ENCODE measurements around the gene KDM1B. TPM values are rescaled to one million over a fixed set of nuclear protein-coding genes. Genes with fewer than 3 reads are reported as not detected.

The KDM1B gene
- total and polyA plus RNA-seq, 2 donors = 9.4 to 14.1 TPM

- Histone ChIP-seq H3K4me3 (ENCODE audit: low read length in 2 of 2) (no peak overlapping the region), H3K9me3 (ENCODE audit: control insufficient read depth in 2 of 2, insufficient read depth in 1 of 2, low read length in 1 of 2) (no peaks in the 10 kb centered on the region), H3K27me3 (ENCODE audit: control insufficient read depth in 2 of 2, insufficient read depth in 1 of 2, low read length in 1 of 2) (no peaks in the 10 kb centered on the region), H3K27ac (ENCODE audit: low read depth in 1 of 2, low read length in 1 of 2) (no peak overlapping the region), H3K36me3 (ENCODE audit: control insufficient read depth in 2 of 2, insufficient read depth in 2 of 2, low read length in 1 of 2) (peaks cover 17 to 24% of the 10 kb centered on the region in 2 donors), H3K4me1 (ENCODE audit: control insufficient read depth in 2 of 2, insufficient read depth in 2 of 2, low read length in 2 of 2) (no peaks in the 10 kb centered on the region)
- WGBS = 92% methylated on average over 6 of the region's 6 CpGs
- DNase-seq (ENCODE audit: low read depth in 6 of 9, low spot score in 9 of 9) = peak in 1 of 9 donors; percentile 12
These were observed 56.1 kb downstream of the KDM1B start for GRCh38 chr6:18211338-18211737.

GRCh38 chr6:18212231-18212630 lies 57.0 kb downstream of the KDM1B start:
- WGBS = 93% methylated on average over 4 of the region's 4 CpGs
- no peak overlapping the region for H3K4me3 ChIP-seq (ENCODE audit: low read length in 2 of 2)
- no peaks in the 10 kb centered on the region for H3K4me1 ChIP-seq (ENCODE audit: control insufficient read depth in 2 of 2, insufficient read depth in 2 of 2, low read length in 2 of 2)
- H3K27me3 ChIP-seq (ENCODE audit: control insufficient read depth in 2 of 2, insufficient read depth in 1 of 2, low read length in 1 of 2) = no peaks in the 10 kb centered on the region
- H3K9me3 ChIP-seq (ENCODE audit: control insufficient read depth in 2 of 2, insufficient read depth in 1 of 2, low read length in 1 of 2) = no peaks in the 10 kb centered on the region
- no peak overlapping the region for H3K27ac ChIP-seq (ENCODE audit: low read depth in 1 of 2, low read length in 1 of 2)
- DNase-seq (ENCODE audit: low read depth in 6 of 9, low spot score in 9 of 9) = no peak
- H3K36me3 ChIP-seq (ENCODE audit: control insufficient read depth in 2 of 2, insufficient read depth in 2 of 2, low read length in 1 of 2) = peaks cover 11 to 32% of the 10 kb centered on the region in 2 donors

GRCh38 chr6:18213439-18213838 lies 58.2 kb downstream of the KDM1B start:
- Histone ChIP-seq H3K4me3 (ENCODE audit: low read length in 2 of 2) (no peak overlapping the region), H3K36me3 (ENCODE audit: control insufficient read depth in 2 of 2, insufficient read depth in 2 of 2, low read length in 1 of 2) (peaks cover 17 to 27% of the 10 kb centered on the region in 2 donors), H3K27me3 (ENCODE audit: control insufficient read depth in 2 of 2, insufficient read depth in 1 of 2, low read length in 1 of 2) (no peaks in the 10 kb centered on the region), H3K4me1 (ENCODE audit: control insufficient read depth in 2 of 2, insufficient read depth in 2 of 2, low read length in 2 of 2) (no peaks in the 10 kb centered on the region), H3K27ac (ENCODE audit: low read depth in 1 of 2, low read length in 1 of 2) (no peak overlapping the region), H3K9me3 (ENCODE audit: control insufficient read depth in 2 of 2, insufficient read depth in 1 of 2, low read length in 1 of 2) (no peaks in the 10 kb centered on the region)
- peak in 1 of 9 donors; percentile 10 for DNase-seq (ENCODE audit: low read depth in 6 of 9, low spot score in 9 of 9)
- WGBS = 97% methylated on average over 9 of the region's 9 CpGs

- peaks cover 17 to 27% of the 10 kb centered on the region in 2 donors for H3K36me3 ChIP-seq (ENCODE audit: control insufficient read depth in 2 of 2, insufficient read depth in 2 of 2, low read length in 1 of 2)
- H3K27me3 ChIP-seq (ENCODE audit: control insufficient read depth in 2 of 2, insufficient read depth in 1 of 2, low read length in 1 of 2) = no peaks in the 10 kb centered on the region
- 95% methylated on average over 4 of the region's 4 CpGs for WGBS
- no peaks in the 10 kb centered on the region for H3K4me1 ChIP-seq (ENCODE audit: control insufficient read depth in 2 of 2, insufficient read depth in 2 of 2, low read length in 2 of 2)
- no peak overlapping the region for H3K4me3 ChIP-seq (ENCODE audit: low read length in 2 of 2)
- H3K9me3 ChIP-seq (ENCODE audit: control insufficient read depth in 2 of 2, insufficient read depth in 1 of 2, low read length in 1 of 2) = no peaks in the 10 kb centered on the region
- H3K27ac ChIP-seq (ENCODE audit: low read depth in 1 of 2, low read length in 1 of 2) = no peak overlapping the region
- DNase-seq (ENCODE audit: low read depth in 6 of 9, low spot score in 9 of 9) = no peak
These were observed 58.8 kb downstream of the KDM1B start for GRCh38 chr6:18214003-18214402.

GRCh38 chr6:18215436-18215835 lies 60.2 kb downstream of the KDM1B start:
- no peak for DNase-seq (ENCODE audit: low read depth in 6 of 9, low spot score in 9 of 9)
- Histone ChIP-seq H3K4me3 (ENCODE audit: low read length in 2 of 2) (no peak overlapping the region), H3K27me3 (ENCODE audit: control insufficient read depth in 2 of 2, insufficient read depth in 1 of 2, low read length in 1 of 2) (no peaks in the 10 kb centered on the region), H3K9me3 (ENCODE audit: control insufficient read depth in 2 of 2, insufficient read depth in 1 of 2, low read length in 1 of 2) (no peaks in the 10 kb centered on the region), H3K36me3 (ENCODE audit: control insufficient read depth in 2 of 2, insufficient read depth in 2 of 2, low read length in 1 of 2) (peaks cover 19 to 30% of the 10 kb centered on the region in 2 donors), H3K27ac (ENCODE audit: low read depth in 1 of 2, low read length in 1 of 2) (no peak overlapping the region), H3K4me1 (ENCODE audit: control insufficient read depth in 2 of 2, insufficient read depth in 2 of 2, low read length in 2 of 2) (no peaks in the 10 kb centered on the region)
- 45% methylated on average over 7 of the region's 7 CpGs for WGBS

GRCh38 chr6:18216411-18216810 lies 61.2 kb downstream of the KDM1B start:
- Histone ChIP-seq H3K27me3 (ENCODE audit: control insufficient read depth in 2 of 2, insufficient read depth in 1 of 2, low read length in 1 of 2) (no peaks in the 10 kb centered on the region), H3K27ac (ENCODE audit: low read depth in 1 of 2, low read length in 1 of 2) (no peak overlapping the region), H3K4me3 (ENCODE audit: low read length in 2 of 2) (no peak overlapping the region), H3K4me1 (ENCODE audit: control insufficient read depth in 2 of 2, insufficient read depth in 2 of 2, low read length in 2 of 2) (no peaks in the 10 kb centered on the region), H3K36me3 (ENCODE audit: control insufficient read depth in 2 of 2, insufficient read depth in 2 of 2, low read length in 1 of 2) (peaks cover 25 to 33% of the 10 kb centered on the region in 2 donors), H3K9me3 (ENCODE audit: control insufficient read depth in 2 of 2, insufficient read depth in 1 of 2, low read length in 1 of 2) (no peaks in the 10 kb centered on the region)
- whole genome bisulfite sequencing = 97% methylated on average over 7 of the region's 7 CpGs
- no peak for DNase-seq (ENCODE audit: low read depth in 6 of 9, low spot score in 9 of 9)

GRCh38 chr6:18218233-18218632 lies 63.0 kb downstream of the KDM1B start:
- H3K27me3 ChIP-seq (ENCODE audit: control insufficient read depth in 2 of 2, insufficient read depth in 1 of 2, low read length in 1 of 2) = no peaks in the 10 kb centered on the region
- no peaks in the 10 kb centered on the region for H3K9me3 ChIP-seq (ENCODE audit: control insufficient read depth in 2 of 2, insufficient read depth in 1 of 2, low read length in 1 of 2)
- WGBS = 99% methylated on average over 3 of the region's 3 CpGs
- H3K4me3 ChIP-seq (ENCODE audit: low read length in 2 of 2) = no peak overlapping the region
- DNase-seq (ENCODE audit: low read depth in 6 of 9, low spot score in 9 of 9) = no peak
- peaks cover 23 to 47% of the 10 kb centered on the region in 2 donors for H3K36me3 ChIP-seq (ENCODE audit: control insufficient read depth in 2 of 2, insufficient read depth in 2 of 2, low read length in 1 of 2)
- no peak overlapping the region for H3K27ac ChIP-seq (ENCODE audit: low read depth in 1 of 2, low read length in 1 of 2)
- H3K4me1 ChIP-seq (ENCODE audit: control insufficient read depth in 2 of 2, insufficient read depth in 2 of 2, low read length in 2 of 2) = no peaks in the 10 kb centered on the region

GRCh38 chr6:18219591-18219990 lies 64.4 kb downstream of the KDM1B start:
- peaks cover 23 to 51% of the 10 kb centered on the region in 2 donors for H3K36me3 ChIP-seq (ENCODE audit: control insufficient read depth in 2 of 2, insufficient read depth in 2 of 2, low read length in 1 of 2)
- H3K4me1 ChIP-seq (ENCODE audit: control insufficient read depth in 2 of 2, insufficient read depth in 2 of 2, low read length in 2 of 2) = no peaks in the 10 kb centered on the region
- 98% methylated on average over 7 of the region's 7 CpGs for WGBS

GRCh38 chr6:18221288-18221615 lies 66.0 kb downstream of the KDM1B start:
- H3K9me3 ChIP-seq (ENCODE audit: control insufficient read depth in 2 of 2, insufficient read depth in 1 of 2, low read length in 1 of 2) = no peaks in the 10 kb centered on the region
- no peaks in the 10 kb centered on the region for H3K4me1 ChIP-seq (ENCODE audit: control insufficient read depth in 2 of 2, insufficient read depth in 2 of 2, low read length in 2 of 2)
- H3K27me3 ChIP-seq (ENCODE audit: control insufficient read depth in 2 of 2, insufficient read depth in 1 of 2, low read length in 1 of 2) = no peaks in the 10 kb centered on the region
- no peak for DNase-seq (ENCODE audit: low read depth in 6 of 9, low spot score in 9 of 9)
- H3K4me3 ChIP-seq (ENCODE audit: low read length in 2 of 2) = no peak overlapping the region
- WGBS = 96% methylated on average over 4 of the region's 4 CpGs
- no peak overlapping the region for H3K27ac ChIP-seq (ENCODE audit: low read depth in 1 of 2, low read length in 1 of 2)
- H3K36me3 ChIP-seq (ENCODE audit: control insufficient read depth in 2 of 2, insufficient read depth in 2 of 2, low read length in 1 of 2) = peaks cover 21 to 53% of the 10 kb centered on the region in 2 donors

More at GRCh38 chr6:18219591-18219990, 64.4 kb downstream of the KDM1B start:
- H3K27ac ChIP-seq (ENCODE audit: low read depth in 1 of 2, low read length in 1 of 2) = no peak overlapping the region
- no peaks in the 10 kb centered on the region for H3K27me3 ChIP-seq (ENCODE audit: control insufficient read depth in 2 of 2, insufficient read depth in 1 of 2, low read length in 1 of 2)
- no peak overlapping the region for H3K4me3 ChIP-seq (ENCODE audit: low read length in 2 of 2)
- no peak for DNase-seq (ENCODE audit: low read depth in 6 of 9, low spot score in 9 of 9)
- no peaks in the 10 kb centered on the region for H3K9me3 ChIP-seq (ENCODE audit: control insufficient read depth in 2 of 2, insufficient read depth in 1 of 2, low read length in 1 of 2)

Measured in thymus (tissue), 11 donors.